ENCODE data around the gene ARID1B.

DNA sequence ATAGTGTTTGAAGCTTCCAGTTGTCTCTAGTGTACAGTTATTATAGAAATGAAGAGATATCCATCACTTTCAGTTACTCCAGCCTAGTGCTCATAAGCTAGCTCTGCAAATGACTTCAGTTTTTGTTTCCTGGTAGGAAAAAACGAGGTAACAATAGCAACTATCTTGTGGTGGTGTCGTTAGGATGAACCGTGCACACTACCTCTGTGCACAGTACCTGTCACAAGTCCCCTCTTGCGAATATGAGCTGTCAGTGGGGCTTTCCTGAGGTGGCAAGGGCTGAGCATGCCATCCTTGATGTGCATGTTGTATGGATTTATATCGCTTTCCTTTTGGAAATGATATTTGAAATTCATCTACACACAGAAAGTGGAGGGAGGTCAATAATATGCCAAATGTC is 151.8 kb downstream of the ARID1B start:
- TF ChIP-seq EZH2 (IDR thresholded peaks at IDR 0.05; ENCODE audit: low read length, unreplicated experiment) = no peak
- TF ChIP-seq, protein P1, sequence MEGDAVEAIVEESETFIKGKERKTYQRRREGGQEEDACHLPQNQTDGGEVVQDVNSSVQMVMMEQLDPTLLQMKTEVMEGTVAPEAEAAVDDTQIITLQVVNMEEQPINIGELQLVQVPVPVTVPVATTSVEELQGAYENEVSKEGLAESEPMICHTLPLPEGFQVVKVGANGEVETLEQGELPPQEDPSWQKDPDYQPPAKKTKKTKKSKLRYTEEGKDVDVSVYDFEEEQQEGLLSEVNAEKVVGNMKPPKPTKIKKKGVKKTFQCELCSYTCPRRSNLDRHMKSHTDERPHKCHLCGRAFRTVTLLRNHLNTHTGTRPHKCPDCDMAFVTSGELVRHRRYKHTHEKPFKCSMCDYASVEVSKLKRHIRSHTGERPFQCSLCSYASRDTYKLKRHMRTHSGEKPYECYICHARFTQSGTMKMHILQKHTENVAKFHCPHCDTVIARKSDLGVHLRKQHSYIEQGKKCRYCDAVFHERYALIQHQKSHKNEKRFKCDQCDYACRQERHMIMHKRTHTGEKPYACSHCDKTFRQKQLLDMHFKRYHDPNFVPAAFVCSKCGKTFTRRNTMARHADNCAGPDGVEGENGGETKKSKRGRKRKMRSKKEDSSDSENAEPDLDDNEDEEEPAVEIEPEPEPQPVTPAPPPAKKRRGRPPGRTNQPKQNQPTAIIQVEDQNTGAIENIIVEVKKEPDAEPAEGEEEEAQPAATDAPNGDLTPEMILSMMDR (conservative IDR thresholded peaks at IDR 0.05; ENCODE audit: low read depth, low read length) = no peak
- TF ChIP-seq EZH2phosphoT487 (IDR thresholded peaks at IDR 0.05; ENCODE audit: borderline replicate concordance, low read length) = no peak
